ENCODE data around the gene SLC17A3. TPM values are rescaled to one million over a fixed set of nuclear protein-coding genes. Genes with fewer than 3 reads are reported as not detected.

The SLC17A3 gene
- total RNA-seq, 1 donor from 2014 or later: not detected

DNA sequence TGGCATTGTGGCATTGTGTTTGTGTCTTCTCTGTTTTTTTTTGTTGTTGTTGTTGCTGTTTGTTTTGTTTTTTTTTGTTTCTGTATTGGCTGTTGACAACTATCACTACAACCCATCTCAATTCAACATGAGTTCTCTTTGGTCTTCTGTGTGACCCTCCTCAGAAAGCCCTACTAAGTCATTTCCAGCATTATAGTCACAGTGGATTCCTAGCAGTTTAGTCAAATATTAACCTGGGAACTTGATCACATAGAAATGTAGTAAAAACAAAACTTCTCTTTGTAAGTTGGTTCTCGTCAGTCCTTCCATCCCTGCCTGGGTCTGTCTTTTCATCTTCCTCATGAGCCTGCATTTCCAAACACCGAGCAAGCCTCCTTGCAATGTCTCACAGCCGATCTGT, 39.7 kb upstream of the SLC17A3 start:
- no peaks in the 10 kb centered on the region for H3K9me3 Mint-ChIP-seq
- no peaks in the 10 kb centered on the region for H3K79me2 ChIP-seq (ENCODE audit: low read depth)
- no peaks in the 10 kb centered on the region for H4K20me1 ChIP-seq (ENCODE audit: low read depth)
- H3K27ac Mint-ChIP-seq: no peak overlapping the region
- H3F3A ChIP-seq (ENCODE audit: low read depth): no peaks in the 10 kb centered on the region
- no peak overlapping the region for H3K4me3 ChIP-seq
- no peaks in the 10 kb centered on the region for H3K27me3 Mint-ChIP-seq (ENCODE audit: insufficient read depth, low read depth)
- H3K4me2 ChIP-seq: no peak overlapping the region
- H3K4me1 ChIP-seq: no peaks in the 10 kb centered on the region
- DNase-seq (ENCODE audit: low spot score): no peak
- TF ChIP-seq, protein P1, sequence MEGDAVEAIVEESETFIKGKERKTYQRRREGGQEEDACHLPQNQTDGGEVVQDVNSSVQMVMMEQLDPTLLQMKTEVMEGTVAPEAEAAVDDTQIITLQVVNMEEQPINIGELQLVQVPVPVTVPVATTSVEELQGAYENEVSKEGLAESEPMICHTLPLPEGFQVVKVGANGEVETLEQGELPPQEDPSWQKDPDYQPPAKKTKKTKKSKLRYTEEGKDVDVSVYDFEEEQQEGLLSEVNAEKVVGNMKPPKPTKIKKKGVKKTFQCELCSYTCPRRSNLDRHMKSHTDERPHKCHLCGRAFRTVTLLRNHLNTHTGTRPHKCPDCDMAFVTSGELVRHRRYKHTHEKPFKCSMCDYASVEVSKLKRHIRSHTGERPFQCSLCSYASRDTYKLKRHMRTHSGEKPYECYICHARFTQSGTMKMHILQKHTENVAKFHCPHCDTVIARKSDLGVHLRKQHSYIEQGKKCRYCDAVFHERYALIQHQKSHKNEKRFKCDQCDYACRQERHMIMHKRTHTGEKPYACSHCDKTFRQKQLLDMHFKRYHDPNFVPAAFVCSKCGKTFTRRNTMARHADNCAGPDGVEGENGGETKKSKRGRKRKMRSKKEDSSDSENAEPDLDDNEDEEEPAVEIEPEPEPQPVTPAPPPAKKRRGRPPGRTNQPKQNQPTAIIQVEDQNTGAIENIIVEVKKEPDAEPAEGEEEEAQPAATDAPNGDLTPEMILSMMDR (IDR thresholded peaks at IDR 0.05): no peak
- TF ChIP-seq EZH2 (IDR thresholded peaks at IDR 0.05): no peak
- no peak for TF ChIP-seq EZH2phosphoT487 (IDR thresholded peaks at IDR 0.05)
- H3K27me3 ChIP-seq: no peaks in the 10 kb centered on the region
- H3K4me1 Mint-ChIP-seq: peaks cover 10% of the 10 kb centered on the region
- H3K9ac ChIP-seq: no peak overlapping the region
- H3K36me3 Mint-ChIP-seq: no peaks in the 10 kb centered on the region
- no peak overlapping the region for H3K4me3 Mint-ChIP-seq
- no peak overlapping the region for H2AFZ ChIP-seq (replicated peaks)
- H3K9me3 ChIP-seq (ENCODE audit: low read depth): no peaks in the 10 kb centered on the region
- H3K36me3 ChIP-seq: no peaks in the 10 kb centered on the region
- no peak overlapping the region for H3K27ac ChIP-seq

- Mint-ChIP-seq H3K27ac (no peak overlapping the region), H3K4me3 (no peak overlapping the region), H3K4me1 (peaks cover 10% of the 10 kb centered on the region), H3K27me3 (ENCODE audit: insufficient read depth, low read depth) (no peaks in the 10 kb centered on the region), H3K9me3 (no peaks in the 10 kb centered on the region), H3K36me3 (no peaks in the 10 kb centered on the region)
- H3K79me2 ChIP-seq (ENCODE audit: low read depth): no peaks in the 10 kb centered on the region
- no peak overlapping the region for H3K4me2 ChIP-seq
- TF ChIP-seq EZH2phosphoT487 (IDR thresholded peaks at IDR 0.05) (no peak), EZH2 (IDR thresholded peaks at IDR 0.05) (no peak)
- TF ChIP-seq, protein P1 (IDR thresholded peaks at IDR 0.05): no peak
- H3K9me3 ChIP-seq (ENCODE audit: low read depth): no peaks in the 10 kb centered on the region
- H3K36me3 ChIP-seq: no peaks in the 10 kb centered on the region
- H3K4me1 ChIP-seq: no peaks in the 10 kb centered on the region
- H3K27me3 ChIP-seq: no peaks in the 10 kb centered on the region
- no peak overlapping the region for H3K4me3 ChIP-seq
- no peak overlapping the region for H3K27ac ChIP-seq
- no peak for DNase-seq (ENCODE audit: low spot score)
- H3F3A ChIP-seq (ENCODE audit: low read depth): no peaks in the 10 kb centered on the region
- H4K20me1 ChIP-seq (ENCODE audit: low read depth): no peaks in the 10 kb centered on the region
- no peak overlapping the region for H3K9ac ChIP-seq
- H2AFZ ChIP-seq (replicated peaks): no peak overlapping the region
Observed at GRCh38 chr6:25911351-25911750, 37.3 kb upstream of the SLC17A3 start.

GRCh38 chr6:25907475-25908014, 33.5 kb upstream of the SLC17A3 start:
- no peak overlapping the region for H2AFZ ChIP-seq (replicated peaks)
- H3K27me3 ChIP-seq: no peaks in the 10 kb centered on the region
- H4K20me1 ChIP-seq (ENCODE audit: low read depth): no peaks in the 10 kb centered on the region
- no peak overlapping the region for H3K4me3 ChIP-seq
- no peak overlapping the region for H3K27ac ChIP-seq
- H3F3A ChIP-seq (ENCODE audit: low read depth): no peaks in the 10 kb centered on the region
- H3K36me3 Mint-ChIP-seq: no peaks in the 10 kb centered on the region
- H3K4me3 Mint-ChIP-seq: no peak overlapping the region
- H3K9me3 Mint-ChIP-seq: no peaks in the 10 kb centered on the region
- TF ChIP-seq, protein P1 (IDR thresholded peaks at IDR 0.05): no peak
- TF ChIP-seq EZH2 (IDR thresholded peaks at IDR 0.05) (no peak), EZH2phosphoT487 (IDR thresholded peaks at IDR 0.05) (no peak)
- no peak for DNase-seq (ENCODE audit: low spot score)
- H3K79me2 ChIP-seq (ENCODE audit: low read depth): no peaks in the 10 kb centered on the region
- H3K36me3 ChIP-seq: no peaks in the 10 kb centered on the region
- H3K27ac Mint-ChIP-seq: no peak overlapping the region
- H3K9ac ChIP-seq: no peak overlapping the region
- peaks cover 10% of the 10 kb centered on the region for H3K4me1 Mint-ChIP-seq
- no peak overlapping the region for H3K4me2 ChIP-seq
- H3K9me3 ChIP-seq (ENCODE audit: low read depth): no peaks in the 10 kb centered on the region
- no peaks in the 10 kb centered on the region for H3K4me1 ChIP-seq
- no peaks in the 10 kb centered on the region for H3K27me3 Mint-ChIP-seq (ENCODE audit: insufficient read depth, low read depth)
